Nephron (organoid): ENCODE data around the gene ZNF747.

Experiments used
- H3K27ac Mint-ChIP-seq, 3 experiments: 2 replicates each; pipeline ENCODE4 v1.8.0; 2020; ENCODE audit warnings: mixed read lengths in 3 of 3, mild to moderate bottlenecking in 2 of 3, moderate library complexity in 1 of 3
- H3K27me3 Mint-ChIP-seq: 2 replicates; pipeline ENCODE4 v1.8.0; 2021; ENCODE audit warnings: low read depth, mild to moderate bottlenecking, moderate library complexity, mixed read lengths
- H3K36me3 Mint-ChIP-seq: 2 replicates; pipeline ENCODE4 v1.8.0; 2020; ENCODE audit warnings: low read depth, mixed read lengths
- H3K4me1 Mint-ChIP-seq: 2 replicates; pipeline ENCODE4 v1.8.0; 2020; ENCODE audit warnings: mixed read lengths
- H3K4me3 Mint-ChIP-seq, 3 experiments: 2 replicates each; pipeline ENCODE4 v1.8.0; 2020; ENCODE audit warnings: mild to moderate bottlenecking in 3 of 3, mixed read lengths in 3 of 3, moderate library complexity in 2 of 3
- H3K9me3 Mint-ChIP-seq: 2 replicates; pipeline ENCODE4 v1.8.0; 2020; ENCODE audit warnings: mixed read lengths
- CTCF ChIP-seq, 3 experiments: fragments of 200-600 bp; sonication (generic); IDR thresholded peaks; one replicate each; pipeline ENCODE4 v1.5.0; 2021; ENCODE audit warnings: antibody characterized with exemption in 3 of 3; ENCODE audit not compliant: unreplicated experiment in 3 of 3

ZNF747 gene

GRCh38 chr16:30493941-30494488, 40.6 kb downstream of the ZNF747 start:
- Mint-ChIP-seq H3K27ac (no peak overlapping the region), H3K4me1 (no peaks in the 10 kb centered on the region), H3K36me3 (no peaks in the 10 kb centered on the region), H3K4me3 (no peak overlapping the region), H3K9me3 (no peaks in the 10 kb centered on the region), H3K27me3 (peaks cover 10% of the 10 kb centered on the region)
- no peak for TF ChIP-seq CTCF (IDR thresholded peaks at IDR 0.05; ENCODE audit: unreplicated experiment in 3 of 3)

GRCh38 chr16:30491744-30492308, 42.8 kb downstream of the ZNF747 start:
- H3K27me3 Mint-ChIP-seq = peaks cover 10% of the 10 kb centered on the region
- H3K27ac Mint-ChIP-seq = no peak overlapping the region
- H3K36me3 Mint-ChIP-seq = no peaks in the 10 kb centered on the region
- TF ChIP-seq CTCF (IDR thresholded peaks at IDR 0.05; ENCODE audit: unreplicated experiment in 3 of 3) = no peak
- no peaks in the 10 kb centered on the region for H3K9me3 Mint-ChIP-seq
- no peak overlapping the region for H3K4me3 Mint-ChIP-seq
- no peaks in the 10 kb centered on the region for H3K4me1 Mint-ChIP-seq

GRCh38 chr16:30491229-30491628, 43.4 kb downstream of the ZNF747 start:
- Mint-ChIP-seq H3K9me3 (no peaks in the 10 kb centered on the region), H3K4me3 (no peak overlapping the region), H3K4me1 (no peaks in the 10 kb centered on the region), H3K27ac (no peak overlapping the region), H3K36me3 (no peaks in the 10 kb centered on the region), H3K27me3 (peaks cover 10% of the 10 kb centered on the region)
- no peak for TF ChIP-seq CTCF (IDR thresholded peaks at IDR 0.05; ENCODE audit: unreplicated experiment in 3 of 3)

- Mint-ChIP-seq H3K9me3 (no peaks in the 10 kb centered on the region), H3K36me3 (no peaks in the 10 kb centered on the region), H3K4me1 (no peaks in the 10 kb centered on the region), H3K4me3 (no peak overlapping the region), H3K27ac (no peak overlapping the region), H3K27me3 (peaks cover 10% of the 10 kb centered on the region)
- TF ChIP-seq CTCF (IDR thresholded peaks at IDR 0.05; ENCODE audit: unreplicated experiment in 3 of 3) = no peak
These were observed 44.4 kb downstream of the ZNF747 start for GRCh38 chr16:30490210-30490609.

- Mint-ChIP-seq H3K27ac (no peak overlapping the region), H3K36me3 (no peaks in the 10 kb centered on the region), H3K9me3 (no peaks in the 10 kb centered on the region), H3K4me1 (no peaks in the 10 kb centered on the region), H3K27me3 (peaks cover 7% of the 10 kb centered on the region), H3K4me3 (no peak overlapping the region)
- TF ChIP-seq CTCF (IDR thresholded peaks at IDR 0.05; ENCODE audit: unreplicated experiment in 3 of 3) = no peak
These were observed 45.7 kb downstream of the ZNF747 start for GRCh38 chr16:30488764-30489605.
